ENCODE data around the gene GIMAP5. TPM values are rescaled to one million over a fixed set of nuclear protein-coding genes. Genes with fewer than 3 reads are reported as not detected.

Gene GIMAP5
- 0.14 TPM in 1 of 5 replicates, not detected in the others for total RNA-seq (2022; extraction: Qiagen RNA extraction; ENCODE audit: low read depth)

GRCh38 chr7:150737265-150738055, at the start of gene GIMAP5:
Gene GIMAP5, plus strand, starts transcription at chr7:150737418. Its CDS starts 3,467 bp downstream, at chr7:150740885.

GRCh38 chr7:150716368-150716767, 20.9 kb upstream of the GIMAP5 start, which contains the start of gene GIMAP1:
Gene GIMAP1, plus strand, starts transcription at chr7:150716613. Its CDS starts 2,435 bp downstream, at chr7:150719048.

Other genes with a start within 250 kb of the GIMAP5 start
- gene GIMAP7, start 222.5 kb upstream of the GIMAP5 start, total RNA-seq (2022; extraction: Qiagen RNA extraction; ENCODE audit: low read depth): not detected in 5 replicates
- gene GIMAP4, start 170.0 kb upstream of the GIMAP5 start, total RNA-seq (2022; extraction: Qiagen RNA extraction; ENCODE audit: low read depth): not detected in 5 replicates
- gene GIMAP6, start 105.0 kb upstream of the GIMAP5 start, total RNA-seq (2022; extraction: Qiagen RNA extraction; ENCODE audit: low read depth): not detected in 5 replicates
- gene GIMAP2, start 51.7 kb upstream of the GIMAP5 start, total RNA-seq (2022; extraction: Qiagen RNA extraction; ENCODE audit: low read depth): 0.08 TPM in 1 of 5 replicates, not detected in the others
- not detected in 5 replicates for gene GIMAP1, start 20.8 kb upstream of the GIMAP5 start, total RNA-seq (2022; extraction: Qiagen RNA extraction; ENCODE audit: low read depth)
- gene TMEM176B, start 62.9 kb downstream of the GIMAP5 start, total RNA-seq (2022; extraction: Qiagen RNA extraction; ENCODE audit: low read depth): 0.11 TPM in 1 of 5 replicates, not detected in the others
- gene TMEM176A, start 63.4 kb downstream of the GIMAP5 start, total RNA-seq (2022; extraction: Qiagen RNA extraction; ENCODE audit: low read depth): not detected in 5 replicates
- gene AOC1, start 115.1 kb downstream of the GIMAP5 start, total RNA-seq (2022; extraction: Qiagen RNA extraction; ENCODE audit: low read depth): not detected in 5 replicates
- gene KCNH2, start 240.9 kb downstream of the GIMAP5 start, total RNA-seq (2022; extraction: Qiagen RNA extraction; ENCODE audit: low read depth): 1.2 to 1.6 TPM (median 1.5 TPM) in 5 replicates